Central memory CD8-positive, alpha-beta T cell (primary cell): ENCODE data around the gene LIMS2.

Source experiments
- ATAC-seq: fragments of 150-1000 bp; cut with Tn5 transposase; replicated peaks from 2 replicates; pipeline ENCODE4 v1.10.0; 2022; ENCODE audit warnings: mild to moderate bottlenecking, moderate FRiP score, moderate number of reproducible peaks; ENCODE audit not compliant: poor library complexity, severe bottlenecking; ENCODE audit errors: extremely low read depth
- DNase-seq, 2 donors: peaks; one replicate each; pipeline ENCODE4 v3.0.0; 2021; ENCODE audit warnings: low spot score in 2 of 2
- H3K27ac Mint-ChIP-seq: one replicate; pipeline ENCODE4 v1.8.0; 2022; ENCODE audit warnings: low read depth, mild to moderate bottlenecking, moderate library complexity, mixed read lengths
- H3K27me3 Mint-ChIP-seq: one replicate; pipeline ENCODE4 v1.8.0; 2022; ENCODE audit warnings: mixed read lengths
- H3K36me3 Mint-ChIP-seq: one replicate; pipeline ENCODE4 v1.8.0; 2022; ENCODE audit warnings: mild to moderate bottlenecking, moderate library complexity, mixed read lengths; ENCODE audit not compliant: insufficient read depth
- H3K4me1 Mint-ChIP-seq: one replicate; pipeline ENCODE4 v1.8.0; 2022; ENCODE audit warnings: mixed read lengths
- H3K4me3 Mint-ChIP-seq: one replicate; pipeline ENCODE4 v1.8.0; 2022; ENCODE audit warnings: mild to moderate bottlenecking, moderate library complexity, mixed read lengths
- H3K9me3 Mint-ChIP-seq: one replicate; pipeline ENCODE4 v1.8.0; 2022; ENCODE audit warnings: mixed read lengths

The LIMS2 gene

GRCh38 chr2:127695491-127696472, 20.5 kb upstream of the LIMS2 start:
- ATAC-seq (no peak), DNase-seq (peak in 1 of 2 donors; percentile 33)
- peaks cover 9% of the 10 kb centered on the region for H3K36me3 Mint-ChIP-seq

GRCh38 chr2:127694986-127695385, 19.7 kb upstream of the LIMS2 start:
- Mint-ChIP-seq H3K27me3 (no peaks in the 10 kb centered on the region), H3K36me3 (peaks cover 6% of the 10 kb centered on the region), H3K27ac (no peak overlapping the region), H3K4me3 (no peak overlapping the region), H3K9me3 (peaks cover 16% of the 10 kb centered on the region), H3K4me1 (peaks cover under 1% of the 10 kb centered on the region)
- DNase-seq: no peak
- no peak for ATAC-seq

More at GRCh38 chr2:127695491-127696472, 20.5 kb upstream of the LIMS2 start:
- Mint-ChIP-seq H3K27ac (no peak overlapping the region), H3K4me3 (no peak overlapping the region), H3K27me3 (no peaks in the 10 kb centered on the region), H3K9me3 (peaks cover 14% of the 10 kb centered on the region), H3K4me1 (peaks cover 7% of the 10 kb centered on the region)

GRCh38 chr2:127690696-127691095, 15.4 kb upstream of the LIMS2 start:
- DNase-seq (no peak), ATAC-seq (no peak)
- no peak overlapping the region for H3K4me3 Mint-ChIP-seq
- no peaks in the 10 kb centered on the region for H3K4me1 Mint-ChIP-seq
- H3K27ac Mint-ChIP-seq: no peak overlapping the region
- peaks cover 26% of the 10 kb centered on the region for H3K27me3 Mint-ChIP-seq
- peaks cover 3% of the 10 kb centered on the region for H3K36me3 Mint-ChIP-seq
- H3K9me3 Mint-ChIP-seq: peaks cover 16% of the 10 kb centered on the region

- no peak for DNase-seq
- Mint-ChIP-seq H3K27ac (no peak overlapping the region), H3K4me1 (no peaks in the 10 kb centered on the region), H3K9me3 (peaks cover 16% of the 10 kb centered on the region), H3K4me3 (no peak overlapping the region), H3K27me3 (peaks cover 26% of the 10 kb centered on the region), H3K36me3 (peaks cover 3% of the 10 kb centered on the region)
- no peak for ATAC-seq
Measured at GRCh38 chr2:127688405-127688804, 13.1 kb upstream of the LIMS2 start.

GRCh38 chr2:127685410-127686080, 10.2 kb upstream of the LIMS2 start:
- H3K27ac Mint-ChIP-seq: no peak overlapping the region
- DNase-seq: no peak
- H3K4me3 Mint-ChIP-seq: no peak overlapping the region
- ATAC-seq: no peak
- H3K36me3 Mint-ChIP-seq: peaks cover 3% of the 10 kb centered on the region
- no peaks in the 10 kb centered on the region for H3K4me1 Mint-ChIP-seq
- peaks cover 26% of the 10 kb centered on the region for H3K27me3 Mint-ChIP-seq
- no peaks in the 10 kb centered on the region for H3K9me3 Mint-ChIP-seq

GRCh38 chr2:127683757-127684156, 8.4 kb upstream of the LIMS2 start:
- H3K4me3 Mint-ChIP-seq: no peak overlapping the region
- no peaks in the 10 kb centered on the region for H3K4me1 Mint-ChIP-seq
- H3K27me3 Mint-ChIP-seq: peaks cover 25% of the 10 kb centered on the region
- ATAC-seq: no peak
- H3K9me3 Mint-ChIP-seq: no peaks in the 10 kb centered on the region
- no peak for DNase-seq
- H3K36me3 Mint-ChIP-seq: peaks cover 4% of the 10 kb centered on the region
- no peak overlapping the region for H3K27ac Mint-ChIP-seq

GRCh38 chr2:127683056-127683455, 7.7 kb upstream of the LIMS2 start:
- H3K9me3 Mint-ChIP-seq: no peaks in the 10 kb centered on the region
- H3K36me3 Mint-ChIP-seq: peaks cover 4% of the 10 kb centered on the region
- H3K27ac Mint-ChIP-seq: no peak overlapping the region
- peaks cover 25% of the 10 kb centered on the region for H3K27me3 Mint-ChIP-seq
- ATAC-seq: no peak
- H3K4me1 Mint-ChIP-seq: no peaks in the 10 kb centered on the region
- no peak overlapping the region for H3K4me3 Mint-ChIP-seq
- no peak for DNase-seq

- no peak for DNase-seq
- H3K27ac Mint-ChIP-seq: no peak overlapping the region
- H3K36me3 Mint-ChIP-seq: peaks cover 4% of the 10 kb centered on the region
- H3K9me3 Mint-ChIP-seq: no peaks in the 10 kb centered on the region
- peaks cover 29% of the 10 kb centered on the region for H3K27me3 Mint-ChIP-seq
- no peaks in the 10 kb centered on the region for H3K4me1 Mint-ChIP-seq
- ATAC-seq: no peak
- H3K4me3 Mint-ChIP-seq: no peak overlapping the region
Measured at GRCh38 chr2:127681976-127682857, 6.9 kb upstream of the LIMS2 start.

- H3K4me1 Mint-ChIP-seq: no peaks in the 10 kb centered on the region
- H3K9me3 Mint-ChIP-seq: no peaks in the 10 kb centered on the region
- no peak for ATAC-seq
- H3K36me3 Mint-ChIP-seq: peaks cover 4% of the 10 kb centered on the region
- DNase-seq: no peak
- H3K27ac Mint-ChIP-seq: no peak overlapping the region
- peaks cover 30% of the 10 kb centered on the region for H3K27me3 Mint-ChIP-seq
- H3K4me3 Mint-ChIP-seq: no peak overlapping the region
Measured at GRCh38 chr2:127681288-127681804, 6.0 kb upstream of the LIMS2 start.

- Mint-ChIP-seq H3K27ac (no peak overlapping the region), H3K9me3 (no peaks in the 10 kb centered on the region), H3K4me3 (no peak overlapping the region), H3K27me3 (peaks cover 34% of the 10 kb centered on the region), H3K4me1 (peaks cover 2% of the 10 kb centered on the region), H3K36me3 (peaks cover 4% of the 10 kb centered on the region)
- no peak for ATAC-seq
- no peak for DNase-seq
Measured at GRCh38 chr2:127680706-127681287, 5.5 kb upstream of the LIMS2 start.

GRCh38 chr2:127679680-127680361, 4.5 kb upstream of the LIMS2 start:
- no peak overlapping the region for H3K27ac Mint-ChIP-seq
- peaks cover 4% of the 10 kb centered on the region for H3K36me3 Mint-ChIP-seq
- H3K4me3 Mint-ChIP-seq: no peak overlapping the region
- no peak for ATAC-seq
- H3K27me3 Mint-ChIP-seq: peaks cover 37% of the 10 kb centered on the region
- H3K4me1 Mint-ChIP-seq: peaks cover 5% of the 10 kb centered on the region
- H3K9me3 Mint-ChIP-seq: no peaks in the 10 kb centered on the region
- DNase-seq: no peak
